H1 (cell line): ENCODE measurements around the gene SBF2. TPM values are rescaled to one million over a fixed set of nuclear protein-coding genes. Genes with fewer than 3 reads are reported as not detected.

Source experiments
- CTCF ChIA-PET: fragments of 300-600 bp; sonication (Branson Sonifier 250); formaldehyde crosslinking; loops from one replicate; lab custom pipeline; 2021; ENCODE audit not compliant: partially characterized antibody; lab: Charles Lee
- POLR2A ChIA-PET: fragments of 300-600 bp; sonication (Branson Sonifier 250); formaldehyde crosslinking; loops from one replicate; lab custom pipeline; 2021; ENCODE audit warnings: inconsistent platforms; ENCODE audit not compliant: partially characterized antibody; lab: Charles Lee
- DNase-seq, 2 experiments: peaks; one replicate each; pipeline versions ENCODE4 v3.0.0 to v3.0.0-alpha.2; 2010 to 2022; ENCODE audit warnings: low spot score in 2 of 2, low read depth in 1 of 2, mixed read lengths in 1 of 2
- FAIRE-seq: peaks from 2 replicates; lab custom pipeline; 2011; peaks lifted over from hg19 to GRCh38; lab: Jason Lieb, UNC
- H2AFZ ChIP-seq: 2 replicates; pipeline ENCODE4 v1.8.1; 2012; ENCODE audit warnings: low read length, inconsistent platforms
- H2AK5ac ChIP-seq: 2 replicates; pipeline ENCODE4 v1.6.1; 2013; ENCODE audit warnings: low read depth, low read length
- H2BK120ac ChIP-seq: replicated peaks from 2 replicates; pipeline ENCODE3; 2013; ENCODE audit warnings: low read depth, low read length, inconsistent platforms
- H2BK12ac ChIP-seq: 2 replicates; pipeline ENCODE4 v1.6.1; 2013; ENCODE audit warnings: low read depth, low read length
- H2BK15ac ChIP-seq: 2 replicates; pipeline ENCODE4 v1.6.1; 2013; ENCODE audit warnings: low read length
- H2BK20ac ChIP-seq: 2 replicates; pipeline ENCODE4 v1.6.1; 2013; ENCODE audit warnings: low read length
- H2BK5ac ChIP-seq: 2 replicates; pipeline ENCODE4 v1.6.1; 2013; ENCODE audit warnings: low read depth, low read length
- H3K14ac ChIP-seq: 2 replicates; pipeline ENCODE4 v1.6.1; 2013; ENCODE audit warnings: inconsistent platforms; ENCODE audit not compliant: insufficient read length
- H3K18ac ChIP-seq: 2 replicates; pipeline ENCODE4 v1.6.1; 2013; ENCODE audit warnings: low read length; ENCODE audit errors: extremely low read depth
- H3K23ac ChIP-seq: 2 replicates; pipeline ENCODE4 v1.6.1; 2013; ENCODE audit warnings: inconsistent platforms; ENCODE audit not compliant: insufficient read length
- H3K23me2 ChIP-seq: 2 replicates; pipeline ENCODE4 v1.6.1; 2013; ENCODE audit warnings: low read depth, low read length
- H3K27ac ChIP-seq: 2 replicates; pipeline ENCODE4 v1.6.1; 2011; ENCODE audit warnings: low read depth, low read length, inconsistent platforms
- H3K27me3 ChIP-seq, 4 experiments: replicated peaks in 1 of 4; 1 replicate in 1 of 4; 2 replicates in 3 of 4; pipeline versions ENCODE4 v1.6.1 to v1.8.1; 2011 to 2013; ENCODE audit warnings: low read length in 3 of 4, mild to moderate bottlenecking in 3 of 4, inconsistent platforms in 2 of 4, mixed read lengths in 2 of 4, moderate library complexity in 1 of 4; ENCODE audit not compliant: control insufficient read depth in 3 of 4, insufficient read depth in 3 of 4; ENCODE audit errors: extremely low read depth in 1 of 4
- H3K36me3 ChIP-seq, 4 experiments: 2 replicates each; pipeline versions ENCODE4 v1.6.1 to v1.8.1; 2011 to 2013; ENCODE audit warnings: mild to moderate bottlenecking in 4 of 4, low read length in 3 of 4, moderate library complexity in 2 of 4, control low read depth in 1 of 4, inconsistent platforms in 1 of 4; ENCODE audit not compliant: insufficient read depth in 4 of 4, control insufficient read depth in 2 of 4
- H3K4ac ChIP-seq: replicated peaks from 2 replicates; pipeline ENCODE3; 2013; ENCODE audit warnings: low read length, low read depth, mixed read lengths, inconsistent platforms; ENCODE audit not compliant: insufficient read length
- H3K4me1 ChIP-seq, 4 experiments: replicated peaks in 1 of 4; 1 replicate in 1 of 4; 2 replicates in 3 of 4; pipeline versions ENCODE4 v1.6.1 to v1.8.1; 2011 to 2013; ENCODE audit warnings: low read length in 3 of 4, inconsistent platforms in 2 of 4, mixed read lengths in 1 of 4; ENCODE audit not compliant: insufficient read depth in 4 of 4, control insufficient read depth in 3 of 4
- H3K4me2 ChIP-seq, 2 experiments: 2 replicates each; pipeline versions ENCODE4 v1.6.1 to v1.8.1; 2011 to 2013; ENCODE audit warnings: low read depth in 2 of 2, low read length in 2 of 2, control low read depth in 1 of 2, inconsistent platforms in 1 of 2, mild to moderate bottlenecking in 1 of 2; ENCODE audit not compliant: insufficient read depth in 1 of 2
- H3K4me3 ChIP-seq, 4 experiments: fragments of 200-600, 300-600 bp in 1 of 4; sonication (generic), shearing (Covaris generic), sonication (Bioruptor Twin) in 1 of 4; 2 replicates each; pipeline versions ENCODE4 v1.5.1 to v1.8.1; 2011 to 2016; ENCODE audit warnings: low read length in 4 of 4, low read depth in 3 of 4, control low read depth in 2 of 4, inconsistent platforms in 2 of 4, mild to moderate bottlenecking in 2 of 4, mixed read lengths in 1 of 4, moderate library complexity in 1 of 4; ENCODE audit not compliant: insufficient read depth in 2 of 4; ENCODE audit errors: extremely low read depth in 1 of 4
- H3K56ac ChIP-seq: replicated peaks from 2 replicates; pipeline ENCODE3; 2013; ENCODE audit warnings: low read depth, mild to moderate bottlenecking, mixed read lengths, low read length, inconsistent platforms; ENCODE audit not compliant: insufficient read length
- H3K79me1 ChIP-seq: 2 replicates; pipeline ENCODE4 v1.6.1; 2013; ENCODE audit warnings: low read depth, low read length, control low read depth
- H3K79me2 ChIP-seq, 2 experiments: 2 replicates each; pipeline versions ENCODE4 v1.6.1 to v1.8.1; 2012 to 2013; ENCODE audit warnings: low read length in 2 of 2, mild to moderate bottlenecking in 2 of 2, inconsistent platforms in 1 of 2; ENCODE audit not compliant: insufficient read depth in 2 of 2, control insufficient read depth in 1 of 2
- H3K9ac ChIP-seq, 4 experiments: replicated peaks in 1 of 4; 1 replicate in 1 of 4; 2 replicates in 3 of 4; pipeline versions ENCODE4 v1.6.1 to v1.8.1; 2011 to 2013; ENCODE audit warnings: low read depth in 3 of 4, low read length in 3 of 4, control low read depth in 2 of 4, mild to moderate bottlenecking in 2 of 4, moderate library complexity in 2 of 4, inconsistent platforms in 1 of 4; ENCODE audit errors: extremely low read depth in 1 of 4
- H3K9me3 ChIP-seq, 2 experiments: 2 replicates each; pipeline versions ENCODE4 v1.6.1 to v1.8.1; 2012 to 2013; ENCODE audit warnings: mild to moderate bottlenecking in 2 of 2, moderate library complexity in 2 of 2, control low read depth in 1 of 2, inconsistent platforms in 1 of 2, low read depth in 1 of 2, low read length in 1 of 2, mixed read lengths in 1 of 2; ENCODE audit not compliant: insufficient read depth in 2 of 2
- H4K20me1 ChIP-seq, 2 experiments: replicated peaks in 1 of 2; 2 replicates each; pipeline versions ENCODE3 to v1.8.1; 2011 to 2013; ENCODE audit warnings: inconsistent platforms in 2 of 2, low read length in 2 of 2, mild to moderate bottlenecking in 1 of 2; ENCODE audit not compliant: insufficient read depth in 2 of 2, control insufficient read depth in 1 of 2
- H4K5ac ChIP-seq: 2 replicates; pipeline ENCODE4 v1.6.1; 2013; ENCODE audit warnings: low read length, low read depth, mixed read lengths, inconsistent platforms; ENCODE audit not compliant: insufficient read length
- H4K8ac ChIP-seq: 2 replicates; pipeline ENCODE4 v1.8.0; 2013; ENCODE audit warnings: mild to moderate bottlenecking, moderate library complexity, low read length, inconsistent platforms; ENCODE audit not compliant: insufficient read depth; ENCODE audit errors: extremely low read depth
- H4K91ac ChIP-seq: replicated peaks from 2 replicates; pipeline ENCODE3; 2013; ENCODE audit warnings: low read length, mixed read lengths, inconsistent platforms; ENCODE audit not compliant: insufficient read length
- BRCA1 ChIP-seq: IDR thresholded peaks from 2 replicates; pipeline ENCODE4 v1.6.1; 2012; ENCODE audit warnings: low read depth, low read length, improper control_type of control experiment
- WGBS, 2 experiments: shearing (Covaris generic) in 1 of 2; methylation state at CpG; one replicate each; pipeline versions ENCODE4 v1.1.6 to v1.1.7; 2013 to 2015; ENCODE audit warnings: low lambda C conversion rate in 2 of 2, mixed read lengths in 2 of 2, inconsistent platforms in 1 of 2, low coverage in 1 of 2, missing lambda C conversion rate in 1 of 2; ENCODE audit not compliant: insufficient replicate concordance in 2 of 2, insufficient coverage in 1 of 2, insufficient read length in 1 of 2; ENCODE audit errors: extremely low coverage in 1 of 2, missing lambda C conversion rate in 1 of 2; 5-methylcytosine and 5-hydroxymethylcytosine counted together
- polyA plus RNA-seq, 7 experiments: library from polyadenylated mRNA; depleted of rRNA in 3 of 7; stranded (reverse) in 5 of 7; unstranded in 2 of 7; fragments of >200 nt in 5 of 7; fragments of 200-250 nt in 2 of 7; gene quantifications; 1 replicate in 5 of 7; 2 replicates in 1 of 7; 4 replicates in 1 of 7; pipeline versions ENCODE4 v1.2.1 to v1.2.3, GENCODE V29; 2011 to 2013; ENCODE audit warnings: missing spikeins in 2 of 7, mixed read lengths in 2 of 7
- total RNA-seq: library from RNA; stranded (reverse); fragmentation: NEBNext Ultra II Directional; extraction: Animal tissue kit (Norgen Biotek cat#: 25700); gene quantifications from 2 replicates; pipeline ENCODE4 v1.2.1, GENCODE V29; 2021

SBF2 gene
- total and polyA plus RNA-seq, 2 of the 8 experiments (the other 6 are each of a cell fraction or from before 2014, with no cell fraction given) = 36.7 to 50.5 TPM

GRCh38 chr11:9774591-9775397 lies 519.2 kb downstream of the SBF2 start:
- Histone ChIP-seq H2BK5ac (no peak overlapping the region), H3K4me1 (peaks cover 2 to 10% (median 6%) of the 10 kb centered on the region in 4 experiments; a peak in 6 of 7 replicates), H2AK5ac (no peak overlapping the region), H3K9me3 (no peaks in the 10 kb centered on the region), H3K56ac (no peak overlapping the region), H2BK120ac (no peak overlapping the region), H2AFZ (no peak overlapping the region), H3K23ac (no peak overlapping the region), H3K14ac (no peak overlapping the region), H3K27ac (no peak overlapping the region), H3K4ac (no peak overlapping the region), H3K27me3 (no peaks in the 10 kb centered on the region), H4K8ac (no peak overlapping the region), H3K4me2 (no peak overlapping the region; a peak in 1 of 4 replicates), H4K20me1 (no peaks in the 10 kb centered on the region), H3K79me2 (no peaks in the 10 kb centered on the region), H3K9ac (no peak overlapping the region), H4K91ac (no peak overlapping the region), H3K36me3 (peaks cover 0 to 8% (median 2%) of the 10 kb centered on the region in 4 experiments; a peak in 2 of 8 replicates), H3K23me2 (no peaks in the 10 kb centered on the region), H2BK20ac (no peak overlapping the region), H4K5ac (no peak overlapping the region), H3K4me3 (no peak overlapping the region), H3K18ac (0 out of 2 replicates have a peak overlapping the region, but pooled peaks have one; percentile 7), H2BK12ac (no peak overlapping the region), H3K79me1 (no peaks in the 10 kb centered on the region), H2BK15ac (0 out of 2 replicates have a peak overlapping the region, but pooled peaks have one; percentile 63)
- no peak for TF ChIP-seq BRCA1
- POLR2A ChIA-PET = no interaction called here
- FAIRE-seq (no peak), DNase-seq (no peak)
- CTCF ChIA-PET = interaction anchor here (1.0 kb wide), 1 partner anchor 198 kb away, joined by 3 read pairs; no protein-coding TSS in a partner anchor
- WGBS, 2 experiments = 73% methylated on average over 6 of the region's 6 CpGs; no CpG with 5 or more reads in 1 of the 2 experiments
